Suppressor macrophage treated with lipopolysaccharide for 1 hour (primary cell): Measurements from ENCODE around the gene KIF14.
A peak's percentile ranks its signal among the peaks of the same experiment; 100 is the strongest.
"Not testable (repeated sequence)": the region's sequence is repeated elsewhere in the genome, so short reads cannot be mapped to it uniquely, and the experiment has no call there.

Source experiments
- DNase-seq, 3 donors: peaks; one replicate each; pipeline ENCODE4 v3.0.0-alpha.2; 2020 to 2022

Gene KIF14

GRCh38 chr1:200630515-200630899, 10.0 kb upstream of the KIF14 start:
- DNase-seq: not testable (repeated sequence)

GRCh38 chr1:200629876-200630514, 9.4 kb upstream of the KIF14 start:
- DNase-seq: no peak

GRCh38 chr1:200628223-200628881, 7.8 kb upstream of the KIF14 start:
- peak; percentile 94 to 96 (median 94) for DNase-seq

GRCh38 chr1:200627575-200628222, 7.1 kb upstream of the KIF14 start:
- peak; percentile 67 to 93 (median 87) for DNase-seq

GRCh38 chr1:200626853-200627534, 6.4 kb upstream of the KIF14 start:
- peak in 2 of 3 donors; percentile 35 to 39 for DNase-seq

- peak; percentile 30 to 85 (median 74) for DNase-seq
These were observed 4.9 kb upstream of the KIF14 start for GRCh38 chr1:200625381-200625824.

GRCh38 chr1:200624679-200625335, 4.3 kb upstream of the KIF14 start:
- peak in 2 of 3 donors; percentile 52 to 61 for DNase-seq

GRCh38 chr1:200619894-200620272, 668 bp downstream of the KIF14 start:
- DNase-seq: no peak

- peak; percentile 26 to 44 (median 38) for DNase-seq
These were observed 9.7 kb downstream of the KIF14 start for GRCh38 chr1:200610846-200611245.

GRCh38 chr1:200602632-200603031, 17.9 kb downstream of the KIF14 start:
- no peak for DNase-seq

- peak; percentile 49 to 71 (median 59) for DNase-seq
These were observed 30.6 kb downstream of the KIF14 start for GRCh38 chr1:200590001-200590400.

- peak; percentile 71 to 87 (median 87) for DNase-seq
These were observed 31.9 kb downstream of the KIF14 start for GRCh38 chr1:200588698-200589097.

GRCh38 chr1:200564319-200564718, 56.2 kb downstream of the KIF14 start:
- DNase-seq: no peak

- no peak for DNase-seq
These were observed 58.7 kb downstream of the KIF14 start for GRCh38 chr1:200561856-200562214.

GRCh38 chr1:200558866-200559459, 61.6 kb downstream of the KIF14 start:
- DNase-seq: peak; percentile 61 to 74 (median 62)

GRCh38 chr1:200556002-200556401, 64.5 kb downstream of the KIF14 start:
- peak in 2 of 3 donors; percentile 9 to 10 for DNase-seq

GRCh38 chr1:200552737-200553136, 67.8 kb downstream of the KIF14 start:
- DNase-seq: not testable (repeated sequence)

GRCh38 chr1:200550367-200550766, 70.2 kb downstream of the KIF14 start:
- DNase-seq: no peak

- peak in 1 of 3 donors; percentile 6 for DNase-seq
These were observed 73.2 kb downstream of the KIF14 start for GRCh38 chr1:200547386-200547785.

GRCh38 chr1:200546577-200546976, 74.0 kb downstream of the KIF14 start:
- DNase-seq: no peak

- no peak for DNase-seq
These were observed 78.4 kb downstream of the KIF14 start for GRCh38 chr1:200542162-200542561.

GRCh38 chr1:200540281-200540680, 80.3 kb downstream of the KIF14 start:
- DNase-seq: no peak
